Endometrial microvascular endothelial cells (primary cell): ENCODE data around the gene PLPP3. TPM values are rescaled to one million over a fixed set of nuclear protein-coding genes. Genes with fewer than 3 reads are reported as not detected.

Experiments
- in situ Hi-C: cut with HindIII; loops from 2 replicates; pipeline ENCODE4 v1.10.0; 2017; ENCODE audit warnings: low sequenced_read_pairs, low pct_unique_long_range_greater_than_20kb; ENCODE audit errors: inconsistent ontology term
- total RNA-seq: library from RNA; depleted of rRNA; stranded (reverse); fragments of >200 nt; gene quantifications from one replicate; pipeline ENCODE4 v1.2.3, GENCODE V29; 2015; ENCODE audit errors: inconsistent ontology term

The PLPP3 gene
- total RNA-seq, 1 donor from 2014 or later, result 14.1 TPM

DNA sequence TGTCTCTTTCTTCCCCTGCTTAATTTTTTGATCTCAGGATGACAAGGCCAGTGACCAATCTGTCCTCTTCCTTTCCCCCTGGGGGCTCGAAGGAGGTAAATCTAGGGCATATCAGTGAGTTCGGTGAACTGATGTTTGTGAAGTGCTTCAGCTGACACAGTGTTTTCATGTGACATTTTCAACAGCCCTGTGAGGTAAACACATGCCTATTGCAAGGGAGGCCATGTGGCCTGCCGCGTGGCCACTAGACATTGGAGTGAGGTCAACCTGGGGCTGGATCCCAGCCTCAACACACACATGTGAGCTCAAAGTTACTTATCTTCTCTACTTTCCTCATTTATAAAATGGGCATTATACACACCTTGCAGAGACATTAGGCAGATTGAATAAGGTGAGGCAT, 126.3 kb downstream of the PLPP3 start:
- in situ Hi-C loops, result no loop called here

DNA sequence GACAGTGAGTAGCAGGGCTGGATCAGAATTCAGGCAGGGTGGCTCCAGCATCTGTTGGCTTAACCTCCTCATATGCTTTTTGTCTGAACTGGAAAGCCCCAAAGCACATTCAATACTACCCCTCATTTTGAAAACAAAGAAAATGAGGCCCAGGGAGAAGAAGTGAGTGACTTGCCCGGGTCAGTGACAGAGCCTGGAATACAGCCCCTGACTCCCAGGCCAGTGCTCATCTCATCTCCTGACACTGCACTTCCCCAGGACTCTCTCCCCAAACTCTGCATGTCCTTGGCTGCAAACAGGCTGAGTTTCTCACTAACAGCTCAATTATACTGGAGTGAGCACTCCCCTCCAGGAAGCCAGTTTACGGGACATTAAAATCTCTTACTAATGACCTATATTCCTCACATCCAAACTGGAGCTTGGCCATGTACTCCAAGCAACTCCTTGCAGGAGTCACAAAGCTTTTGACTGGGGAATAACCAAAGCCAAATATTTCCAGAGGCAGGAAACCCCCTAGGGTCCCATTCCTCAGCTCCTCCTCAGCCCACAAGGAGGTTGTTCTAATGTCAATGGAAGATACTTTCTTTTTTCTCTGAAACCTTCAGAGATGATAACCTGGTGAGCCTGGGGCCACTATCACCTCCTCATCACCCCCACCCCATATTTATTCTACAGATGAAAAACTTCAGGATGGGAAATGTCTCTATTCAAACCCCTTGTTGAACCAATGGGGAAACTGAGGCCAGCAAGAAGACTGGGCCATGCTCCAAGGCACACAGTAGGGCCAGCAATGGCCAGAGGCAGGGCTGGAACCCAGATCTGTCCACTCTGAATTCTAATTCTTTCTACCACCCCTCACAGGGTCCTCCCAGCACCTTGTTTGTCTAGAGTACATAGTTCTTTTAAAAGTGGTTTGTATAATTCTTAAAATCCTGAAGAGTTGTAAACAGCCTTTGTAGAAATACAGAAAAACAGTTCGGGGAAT, 127.0 kb downstream of the PLPP3 start:
- in situ Hi-C loops, result no loop called here

- in situ Hi-C loops, result no loop called here
Observed at GRCh38 chr1:56451491-56451890, 127.9 kb downstream of the PLPP3 start.

GRCh38 chr1:56450004-56450666, 129.2 kb downstream of the PLPP3 start:
- in situ Hi-C loops, result no loop called here

GRCh38 chr1:56448529-56449300, 130.6 kb downstream of the PLPP3 start:
- in situ Hi-C loops, result no loop called here

DNA sequence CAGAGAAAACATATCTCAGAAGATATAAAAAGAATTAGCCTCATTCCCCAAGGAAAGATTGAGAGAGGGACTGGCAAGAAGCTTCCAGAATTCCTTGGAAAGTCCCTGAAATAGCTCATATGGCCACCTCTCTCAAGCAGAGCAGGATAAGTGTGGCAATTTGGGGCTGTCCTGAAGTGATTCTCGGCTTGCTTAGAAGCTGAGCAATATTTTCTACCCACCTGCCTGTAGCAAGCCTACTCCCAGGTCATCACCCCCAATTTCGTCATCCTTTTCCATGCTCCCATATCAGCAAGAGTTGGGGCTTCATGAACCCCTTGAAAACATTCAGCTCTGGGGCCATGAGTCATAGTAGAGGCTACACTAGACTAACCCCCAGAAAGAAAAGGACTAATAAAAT, 131.5 kb downstream of the PLPP3 start:
- in situ Hi-C loops, result no loop called here

DNA sequence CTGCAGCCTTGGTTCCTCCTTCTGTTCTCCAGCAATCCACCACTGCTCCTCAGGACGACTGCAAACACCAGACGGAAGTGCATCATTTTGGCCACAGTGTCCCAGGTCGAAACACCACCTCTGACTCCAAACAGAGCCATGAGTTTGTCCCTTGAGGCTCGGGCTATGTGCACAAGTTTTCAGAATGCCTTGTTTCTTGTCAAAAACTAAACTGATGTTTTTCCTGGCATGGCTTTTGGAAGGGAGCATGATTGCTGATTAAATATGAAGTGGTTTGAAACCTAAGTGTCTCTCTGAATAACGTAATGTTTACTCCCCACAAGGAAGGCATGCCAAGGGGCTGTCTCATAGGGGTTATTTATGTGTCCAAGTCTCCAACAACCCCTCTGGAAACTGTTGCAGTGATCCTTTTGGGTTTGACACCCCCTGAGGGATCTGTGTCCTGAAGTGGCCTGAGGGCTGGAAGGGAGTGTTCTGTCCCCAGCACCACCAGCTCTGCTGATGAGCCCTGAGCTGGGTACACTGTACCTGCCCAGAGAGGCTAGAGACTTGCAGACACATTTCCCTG, 132.7 kb downstream of the PLPP3 start:
- in situ Hi-C loops, result no loop called here

DNA sequence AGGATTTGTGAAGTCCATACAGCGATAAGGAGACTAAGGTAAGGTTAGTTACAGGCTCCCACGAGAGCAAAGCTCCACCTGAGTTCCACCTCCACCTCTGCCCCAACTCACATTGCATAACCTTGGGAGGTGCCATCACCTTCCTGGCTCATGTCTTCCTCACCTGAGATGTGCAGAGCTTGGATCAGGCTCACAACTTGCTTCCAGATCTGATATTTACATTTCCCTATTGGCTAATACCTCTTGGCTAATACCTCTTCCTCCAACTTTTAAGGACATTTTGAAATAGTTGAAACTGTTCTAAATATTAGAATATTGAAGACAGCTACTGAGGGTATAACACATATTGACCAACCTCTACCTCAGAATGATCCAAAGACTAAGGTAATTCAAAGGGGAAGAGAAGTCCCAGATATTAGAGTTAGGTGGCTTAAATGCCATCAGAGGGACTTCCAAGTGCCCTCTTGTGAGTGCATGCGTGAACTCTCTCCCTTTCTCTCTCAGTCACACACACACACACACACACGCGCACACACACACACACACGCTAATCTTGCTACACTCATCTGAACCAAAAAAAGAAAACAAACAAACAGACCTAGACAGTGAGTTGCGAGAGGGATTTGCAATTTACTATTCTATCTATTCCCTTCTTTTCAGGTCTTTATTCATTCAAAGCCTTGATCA, 134.3 kb downstream of the PLPP3 start:
- in situ Hi-C loops, result no loop called here

Other genes with a start within 250 kb of the PLPP3 start
- under 0.01 TPM for gene PRKAA2, start 65.8 kb upstream of the PLPP3 start, total RNA-seq
- gene FYB2, start 239.8 kb upstream of the PLPP3 start, total RNA-seq, result not detected